BLaER1 (cell line): Measurements from ENCODE around the gene IL24.
"Not testable (repeated sequence)": the region's sequence is repeated elsewhere in the genome, so short reads cannot be mapped to it uniquely, and the experiment has no call there.

Experiments
- H3K27ac ChIP-seq: shearing (Covaris generic); formaldehyde crosslinking; 2 replicates; pipeline ENCODE4 v1.8.1; 2022
- H3K27me3 ChIP-seq: shearing (Covaris generic); formaldehyde crosslinking; 2 replicates; pipeline ENCODE4 v1.8.1; 2022
- H3K36me3 ChIP-seq: shearing (Covaris generic); formaldehyde crosslinking; 2 replicates; pipeline ENCODE4 v1.8.1; 2022
- H3K4me1 ChIP-seq: shearing (Covaris generic); formaldehyde crosslinking; 2 replicates; pipeline ENCODE4 v1.8.1; 2022
- H3K4me2 ChIP-seq: shearing (Covaris generic); formaldehyde crosslinking; 2 replicates; pipeline ENCODE4 v1.8.1; 2022
- H3K4me3 ChIP-seq: shearing (Covaris generic); formaldehyde crosslinking; 2 replicates; pipeline ENCODE4 v1.8.1; 2022
- H3K9ac ChIP-seq: shearing (Covaris generic); formaldehyde crosslinking; 2 replicates; pipeline ENCODE4 v1.8.1; 2022
- H3K9me3 ChIP-seq: shearing (Covaris generic); formaldehyde crosslinking; 2 replicates; pipeline ENCODE4 v1.8.1; 2022
- H4K20me1 ChIP-seq: shearing (Covaris generic); formaldehyde crosslinking; 2 replicates; pipeline ENCODE4 v1.8.1; 2022
- Cebpa-rat ChIP-seq: shearing (Covaris generic); IDR thresholded peaks from 2 replicates; pipeline ENCODE4 v1.8.1; 2022

IL24 gene

GRCh38 chr1:206923009-206923960 lies 26.0 kb downstream of the IL24 start:
- Histone ChIP-seq H3K36me3 (no peaks in the 10 kb centered on the region), H3K27ac (peak overlapping the region; percentile 92), H3K4me2 (peak overlapping the region; percentile 92), H4K20me1 (no peaks in the 10 kb centered on the region), H3K4me3 (peak overlapping the region; percentile 59), H3K9me3 (no peaks in the 10 kb centered on the region), H3K27me3 (no peaks in the 10 kb centered on the region), H3K4me1 (peaks cover 74% of the 10 kb centered on the region), H3K9ac (peak overlapping the region; percentile 78)
- no peak for TF ChIP-seq Cebpa-rat

DNA sequence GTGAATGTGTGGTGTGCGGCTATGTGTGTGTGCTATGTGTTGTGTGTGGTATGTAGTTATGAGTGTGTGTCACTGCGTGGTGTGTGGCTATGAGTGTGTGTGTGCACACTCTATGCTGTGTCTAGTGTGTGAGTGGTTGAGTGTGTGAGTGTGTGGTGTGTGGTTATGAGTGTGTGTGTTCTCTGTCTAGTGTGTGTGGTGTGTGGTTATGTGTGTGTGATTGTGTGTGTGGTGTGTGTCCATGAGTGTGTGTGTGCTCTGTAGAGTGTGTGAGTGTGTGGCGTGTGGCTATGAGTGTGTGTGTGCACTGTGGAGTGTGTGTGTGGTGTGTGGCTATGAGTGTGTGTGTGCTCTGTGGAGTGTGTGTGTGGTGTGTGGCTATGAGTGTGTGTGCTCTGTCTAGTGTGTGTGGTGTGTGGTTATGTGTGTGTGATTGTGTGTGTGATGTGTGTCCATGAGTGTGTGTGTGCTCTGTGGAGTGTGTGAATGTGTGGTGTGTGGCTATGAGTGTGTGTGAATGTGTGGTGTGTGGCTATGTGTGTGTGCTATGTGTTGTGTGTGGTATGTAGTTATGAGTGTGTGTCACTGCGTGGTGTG lies 26.8 kb downstream of the IL24 start:
- H3K9ac ChIP-seq, result peak overlapping the region; percentile 78; the same call in 1 of the 2 replicates
- not testable (repeated sequence) for H3K36me3 ChIP-seq, H3K4me3 ChIP-seq, H4K20me1 ChIP-seq, H3K9me3 ChIP-seq, H3K27me3 ChIP-seq
- H3K4me2 ChIP-seq, result peak overlapping the region; percentile 92
- peak overlapping the region; percentile 92 for H3K27ac ChIP-seq
- H3K4me1 ChIP-seq, result peaks cover 66% of the 10 kb centered on the region

- Histone ChIP-seq H3K9ac (peak overlapping the region; percentile 22; the same call in 1 of the 2 replicates), H3K27ac (peak overlapping the region; percentile 92), H3K9me3 (no peaks in the 10 kb centered on the region), H3K4me2 (peak overlapping the region; percentile 92), H4K20me1 (no peaks in the 10 kb centered on the region), H3K4me3 (no peak overlapping the region), H3K27me3 (no peaks in the 10 kb centered on the region), H3K4me1 (peaks cover 63% of the 10 kb centered on the region), H3K36me3 (no peaks in the 10 kb centered on the region)
- TF ChIP-seq Cebpa-rat, result no peak
These were observed 27.4 kb downstream of the IL24 start for GRCh38 chr1:206924592-206925105.

DNA sequence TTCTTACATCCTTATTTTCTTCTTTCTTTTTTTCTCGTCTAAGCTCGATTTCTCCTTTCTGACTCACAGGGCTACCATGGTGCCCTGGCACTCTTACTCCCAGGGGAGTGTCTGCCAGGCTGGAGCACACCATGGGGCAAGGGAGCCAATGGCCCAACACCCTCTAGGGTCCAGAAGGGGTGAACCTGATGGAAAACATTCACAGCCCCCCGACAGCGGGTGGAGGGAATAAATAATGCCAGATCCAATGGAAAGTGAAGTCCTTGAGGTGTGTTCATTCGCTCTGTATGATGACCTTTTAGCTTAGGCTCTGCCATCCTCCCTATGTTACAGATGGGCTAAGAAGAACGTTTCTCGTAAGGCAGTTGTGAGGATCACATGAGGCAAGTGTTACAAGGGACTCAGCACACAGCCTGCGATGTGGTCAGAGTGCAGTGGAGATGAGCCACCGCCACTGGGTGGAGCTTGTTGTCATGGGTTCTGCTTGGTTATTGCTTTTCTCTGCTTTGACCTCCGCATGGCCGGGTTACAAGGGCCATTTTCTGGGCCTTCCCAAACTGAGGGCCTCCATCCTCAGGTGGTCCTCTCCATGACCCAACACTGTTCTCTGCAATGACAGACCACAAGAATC lies 28.0 kb downstream of the IL24 start:
- H3K4me1 ChIP-seq, result peaks cover 63% of the 10 kb centered on the region
- H3K4me3 ChIP-seq, result no peak overlapping the region
- no peaks in the 10 kb centered on the region for H4K20me1 ChIP-seq
- TF ChIP-seq Cebpa-rat, result no peak
- H3K9me3 ChIP-seq, result no peaks in the 10 kb centered on the region
- H3K36me3 ChIP-seq, result no peaks in the 10 kb centered on the region
- no peaks in the 10 kb centered on the region for H3K27me3 ChIP-seq
- H3K4me2 ChIP-seq, result peak overlapping the region; percentile 92
- peak overlapping the region; percentile 22; the same call in 1 of the 2 replicates for H3K9ac ChIP-seq
- H3K27ac ChIP-seq, result peak overlapping the region; percentile 92

GRCh38 chr1:206926286-206926685 lies 29.0 kb downstream of the IL24 start:
- H4K20me1 ChIP-seq, result no peaks in the 10 kb centered on the region
- H3K4me3 ChIP-seq, result no peak overlapping the region
- H3K9me3 ChIP-seq, result no peaks in the 10 kb centered on the region
- H3K9ac ChIP-seq, result no peak overlapping the region
- no peak overlapping the region for H3K27ac ChIP-seq
- H3K27me3 ChIP-seq, result no peaks in the 10 kb centered on the region
- H3K4me1 ChIP-seq, result peaks cover 63% of the 10 kb centered on the region
- TF ChIP-seq Cebpa-rat, result no peak
- no peak overlapping the region for H3K4me2 ChIP-seq
- H3K36me3 ChIP-seq, result no peaks in the 10 kb centered on the region

DNA sequence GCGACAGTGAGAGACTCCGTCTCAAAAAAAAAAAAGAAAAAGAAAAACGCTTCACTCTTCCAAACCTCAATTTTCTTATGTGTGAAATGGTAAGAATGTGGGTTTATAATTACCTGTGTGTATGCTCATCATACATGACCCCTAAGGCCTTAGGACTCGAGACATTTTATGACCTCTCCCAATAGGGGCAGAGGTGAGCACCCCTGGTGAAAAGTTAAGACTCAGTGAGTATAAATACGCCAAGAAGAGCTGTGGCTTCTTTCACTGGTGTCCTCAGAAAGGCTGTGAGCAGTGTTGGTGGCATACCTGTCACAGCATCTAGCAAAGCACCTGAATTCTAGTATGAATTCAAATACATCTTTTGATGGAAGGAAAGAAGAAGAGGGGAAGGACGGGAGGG lies 32.3 kb downstream of the IL24 start:
- Histone ChIP-seq H3K27me3 (no peaks in the 10 kb centered on the region), H3K36me3 (no peaks in the 10 kb centered on the region), H3K4me2 (peak overlapping the region; percentile 81), H3K4me3 (no peak overlapping the region), H4K20me1 (no peaks in the 10 kb centered on the region), H3K9me3 (no peaks in the 10 kb centered on the region), H3K4me1 (peaks cover 50% of the 10 kb centered on the region), H3K27ac (peak overlapping the region; percentile 85), H3K9ac (no peak overlapping the region)
- TF ChIP-seq Cebpa-rat, result no peak

- H3K27ac ChIP-seq, result peak overlapping the region; percentile 85
- no peaks in the 10 kb centered on the region for H3K9me3 ChIP-seq
- H3K36me3 ChIP-seq, result no peaks in the 10 kb centered on the region
- peak overlapping the region; percentile 81 for H3K4me2 ChIP-seq
- no peaks in the 10 kb centered on the region for H3K27me3 ChIP-seq
- peaks cover 42% of the 10 kb centered on the region for H3K4me1 ChIP-seq
- H3K9ac ChIP-seq, result peak overlapping the region; percentile 68
- no peak for TF ChIP-seq Cebpa-rat
- no peak overlapping the region for H3K4me3 ChIP-seq
- no peaks in the 10 kb centered on the region for H4K20me1 ChIP-seq
These were observed 33.1 kb downstream of the IL24 start for GRCh38 chr1:206930210-206930798.

GRCh38 chr1:206931709-206932108 lies 34.5 kb downstream of the IL24 start:
- H3K36me3 ChIP-seq, result no peaks in the 10 kb centered on the region
- TF ChIP-seq Cebpa-rat, result no peak
- H3K9me3 ChIP-seq, result no peaks in the 10 kb centered on the region
- no peaks in the 10 kb centered on the region for H3K27me3 ChIP-seq
- H3K9ac ChIP-seq, result no peak overlapping the region
- no peaks in the 10 kb centered on the region for H4K20me1 ChIP-seq
- peak overlapping the region; percentile 81 for H3K4me2 ChIP-seq
- peaks cover 38% of the 10 kb centered on the region for H3K4me1 ChIP-seq
- H3K4me3 ChIP-seq, result no peak overlapping the region
- no peak overlapping the region for H3K27ac ChIP-seq

DNA sequence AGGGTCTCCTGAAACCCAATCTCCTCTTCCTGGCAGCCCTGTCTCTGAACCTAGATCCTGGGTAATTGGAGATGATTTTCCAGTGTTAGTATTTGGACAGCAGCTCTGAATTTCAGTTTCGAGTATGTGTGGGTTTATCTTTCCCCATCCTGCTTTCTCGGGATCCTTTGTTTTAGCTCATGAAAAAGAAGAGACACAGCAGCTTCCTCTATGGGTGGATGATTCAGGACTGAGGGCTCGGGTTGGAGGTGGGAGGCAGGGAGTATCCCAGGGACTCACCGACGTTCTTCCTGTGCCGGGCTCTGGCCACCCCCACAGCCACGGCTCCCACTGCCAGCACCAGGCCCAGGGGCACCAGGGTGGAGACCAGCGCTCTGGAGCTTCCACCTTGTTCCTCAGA lies 34.9 kb downstream of the IL24 start:
- no peaks in the 10 kb centered on the region for H3K27me3 ChIP-seq
- no peak overlapping the region for H3K4me2 ChIP-seq
- H3K36me3 ChIP-seq, result no peaks in the 10 kb centered on the region
- H4K20me1 ChIP-seq, result no peaks in the 10 kb centered on the region
- no peak overlapping the region for H3K4me3 ChIP-seq
- no peaks in the 10 kb centered on the region for H3K9me3 ChIP-seq
- no peak for TF ChIP-seq Cebpa-rat
- no peak overlapping the region for H3K27ac ChIP-seq
- peaks cover 38% of the 10 kb centered on the region for H3K4me1 ChIP-seq
- no peak overlapping the region for H3K9ac ChIP-seq
